ENCODE data around the gene BAZ2B. TPM values are rescaled to one million over a fixed set of nuclear protein-coding genes. Genes with fewer than 3 reads are reported as not detected.
"Not testable (repeated sequence)": the region's sequence is repeated elsewhere in the genome, so short reads cannot be mapped to it uniquely, and the experiment has no call there.

BAZ2B gene
- total RNA-seq, 1 donor from 2014 or later: 68.8 TPM

GRCh38 chr2:159535261-159535660 is 81.1 kb downstream of the BAZ2B start:
- not testable (repeated sequence) for DNase-seq (ENCODE audit: low read depth in 2 of 2)

GRCh38 chr2:159531475-159531874 is 84.9 kb downstream of the BAZ2B start:
- no peak for DNase-seq (ENCODE audit: low read depth in 2 of 2)

GRCh38 chr2:159526433-159526832 is 89.9 kb downstream of the BAZ2B start:
- no peak for DNase-seq (ENCODE audit: low read depth in 2 of 2)

- no peak for DNase-seq (ENCODE audit: low read depth in 2 of 2)
Measured at GRCh38 chr2:159525012-159525411, 91.3 kb downstream of the BAZ2B start.

- DNase-seq (ENCODE audit: low read depth in 2 of 2): no peak
Measured at GRCh38 chr2:159521272-159521671, 95.1 kb downstream of the BAZ2B start.

GRCh38 chr2:159518321-159519005 is 97.9 kb downstream of the BAZ2B start:
- DNase-seq (ENCODE audit: low read depth in 2 of 2): no peak

GRCh38 chr2:159516241-159516758 is 100.0 kb downstream of the BAZ2B start:
- peak; percentile 49 to 72 for DNase-seq (ENCODE audit: low read depth in 2 of 2)

GRCh38 chr2:159515441-159515840 is 100.9 kb downstream of the BAZ2B start:
- peak in 1 of 2 donors; percentile 28 for DNase-seq (ENCODE audit: low read depth in 2 of 2)

- no peak for DNase-seq (ENCODE audit: low read depth in 2 of 2)
Measured at GRCh38 chr2:159513745-159514144, 102.6 kb downstream of the BAZ2B start.

GRCh38 chr2:159508140-159508539 is 108.2 kb downstream of the BAZ2B start:
- no peak for DNase-seq (ENCODE audit: low read depth in 2 of 2)

- DNase-seq (ENCODE audit: low read depth in 2 of 2): peak in 1 of 2 donors; percentile 39
Measured at GRCh38 chr2:159506764-159507440, 109.4 kb downstream of the BAZ2B start.

GRCh38 chr2:159506202-159506601 is 110.1 kb downstream of the BAZ2B start:
- DNase-seq (ENCODE audit: low read depth in 2 of 2): no peak

- no peak for DNase-seq (ENCODE audit: low read depth in 2 of 2)
Measured at GRCh38 chr2:159505196-159505595, 111.2 kb downstream of the BAZ2B start.

- no peak for DNase-seq (ENCODE audit: low read depth in 2 of 2)
Measured at GRCh38 chr2:159501743-159502142, 114.6 kb downstream of the BAZ2B start.

GRCh38 chr2:159497847-159498246 is 118.5 kb downstream of the BAZ2B start:
- DNase-seq (ENCODE audit: low read depth in 2 of 2): peak; percentile 5 to 28

- peak; percentile 95 to 98 for DNase-seq (ENCODE audit: low read depth in 2 of 2)
Measured at GRCh38 chr2:159497256-159497655, 119.1 kb downstream of the BAZ2B start.

- DNase-seq (ENCODE audit: low read depth in 2 of 2): no peak
Measured at GRCh38 chr2:159489476-159489875, 126.9 kb downstream of the BAZ2B start.

GRCh38 chr2:159484532-159484931 is 131.8 kb downstream of the BAZ2B start:
- DNase-seq (ENCODE audit: low read depth in 2 of 2): no peak

- DNase-seq (ENCODE audit: low read depth in 2 of 2): no peak
Measured at GRCh38 chr2:159476329-159476728, 140.0 kb downstream of the BAZ2B start.

- no peak for DNase-seq (ENCODE audit: low read depth in 2 of 2)
Measured at GRCh38 chr2:159475793-159476192, 140.6 kb downstream of the BAZ2B start.

- no peak for DNase-seq (ENCODE audit: low read depth in 2 of 2)
Measured at GRCh38 chr2:159471340-159471739, 145.0 kb downstream of the BAZ2B start.

GRCh38 chr2:159468257-159468656 is 148.1 kb downstream of the BAZ2B start:
- DNase-seq (ENCODE audit: low read depth in 2 of 2): no peak

GRCh38 chr2:159462961-159463360 is 153.4 kb downstream of the BAZ2B start:
- DNase-seq (ENCODE audit: low read depth in 2 of 2): no peak

All from lung microvascular endothelial cell (primary cell).